Measurements from ENCODE around the gene TNNC1. TPM values are rescaled to one million over a fixed set of nuclear protein-coding genes. Genes with fewer than 3 reads are reported as not detected.

The TNNC1 gene
- total RNA-seq, 1 experiment from 2014 or later, result 26.5 TPM

DNA sequence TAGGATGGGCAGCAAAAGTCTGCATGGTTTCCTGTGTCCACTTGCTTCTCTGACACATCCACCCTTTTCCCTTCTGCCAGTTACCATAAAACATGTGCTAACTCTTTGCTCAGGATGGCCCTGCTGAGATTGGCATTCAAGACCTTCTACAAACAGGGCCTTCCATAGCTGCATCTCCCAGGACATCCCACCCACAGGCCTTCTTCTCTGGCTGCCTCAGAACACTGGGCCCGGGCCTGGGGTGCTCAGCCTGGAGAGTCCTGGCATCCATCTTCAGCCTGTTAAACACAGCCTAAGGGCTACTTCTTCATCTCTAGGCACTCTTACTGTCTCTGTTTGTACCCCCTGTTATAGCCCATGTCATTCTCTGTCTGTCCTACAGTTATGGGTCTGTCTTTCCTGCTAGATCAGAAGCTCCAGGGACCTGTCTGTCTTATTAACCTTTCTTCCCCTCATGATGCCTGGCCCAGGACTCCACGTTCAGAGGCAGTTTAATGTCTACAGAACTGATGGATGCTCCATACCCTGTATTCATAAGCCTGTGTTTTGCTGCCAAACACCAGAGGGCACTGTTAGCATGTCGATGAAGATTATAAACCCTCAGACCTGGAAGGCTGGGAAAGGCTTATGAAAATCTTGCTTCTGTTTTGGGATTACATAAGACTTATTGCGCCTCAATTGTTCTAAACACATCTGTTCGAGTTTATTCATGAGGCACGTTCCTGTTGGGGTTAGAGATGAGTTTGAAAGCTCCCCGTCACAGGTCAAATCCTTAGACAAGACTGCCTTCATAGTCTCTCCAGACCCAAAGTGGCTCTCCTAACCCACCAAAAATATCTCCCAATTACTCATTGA lies 25.5 kb downstream of the TNNC1 start:
- H3K4me1 Mint-ChIP-seq (ENCODE audit: low read depth, unreplicated experiment), result no peaks in the 10 kb centered on the region
- intact Hi-C loops (cut with micrococcal nuclease; ENCODE audit: unreplicated experiment), result loop anchor here (1.0 to 5.0 kb wide), 2 partner anchors 19 to 254 kb away; no protein-coding TSS in a partner anchor
- H3K4me3 Mint-ChIP-seq (ENCODE audit: low read depth, unreplicated experiment), result no peak overlapping the region
- H3K36me3 Mint-ChIP-seq (ENCODE audit: insufficient read depth, unreplicated experiment), result no peaks in the 10 kb centered on the region
- CTCF ChIA-PET, result interaction anchor here (0.6 to 3.0 kb wide), 2 partner anchors 19 to 139 kb away, joined by 3 to 20 read pairs; no protein-coding TSS in a partner anchor
- no peak overlapping the region for H3K27ac Mint-ChIP-seq (ENCODE audit: unreplicated experiment)
- no peaks in the 10 kb centered on the region for H3K9me3 Mint-ChIP-seq (ENCODE audit: low read depth, unreplicated experiment)
- peak; percentile 63 for DNase-seq
- H3K27me3 Mint-ChIP-seq (ENCODE audit: unreplicated experiment), result peaks cover 37% of the 10 kb centered on the region
- TF ChIP-seq CTCF (IDR thresholded peaks at IDR 0.05; ENCODE audit: unreplicated experiment), result peak; percentile 35
- BruUV-seq (replicated peaks), result no TSS peak

DNA sequence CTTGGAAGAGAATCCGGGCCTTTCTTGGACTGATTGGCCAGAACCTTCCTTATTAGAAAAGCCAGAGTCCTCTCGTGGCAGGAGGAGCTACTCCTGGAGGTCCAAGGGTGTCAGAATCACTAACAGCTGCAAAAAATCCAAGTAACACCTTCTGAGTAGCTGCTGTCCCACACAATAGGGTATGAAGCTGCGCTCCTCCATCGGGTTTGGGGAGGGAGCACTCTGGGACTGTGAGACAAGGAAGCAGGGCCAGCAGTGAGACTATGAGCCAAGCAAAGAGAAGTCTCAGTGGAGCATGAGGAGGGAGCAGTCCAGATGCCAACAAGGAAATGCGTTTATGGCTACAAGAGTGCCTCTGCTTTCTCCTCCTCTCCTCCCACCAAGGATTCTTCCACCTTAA lies 30.7 kb downstream of the TNNC1 start:
- DNase-seq, result no peak
- intact Hi-C loops (cut with micrococcal nuclease; ENCODE audit: unreplicated experiment), result no loop called here
- no peaks in the 10 kb centered on the region for H3K36me3 Mint-ChIP-seq (ENCODE audit: insufficient read depth, unreplicated experiment)

GRCh38 chr3:52422669-52423068 lies 31.2 kb downstream of the TNNC1 start:
- Mint-ChIP-seq H3K4me1 (ENCODE audit: low read depth, unreplicated experiment) (no peaks in the 10 kb centered on the region), H3K4me3 (ENCODE audit: low read depth, unreplicated experiment) (no peak overlapping the region), H3K36me3 (ENCODE audit: insufficient read depth, unreplicated experiment) (no peaks in the 10 kb centered on the region), H3K9me3 (ENCODE audit: low read depth, unreplicated experiment) (no peaks in the 10 kb centered on the region), H3K27ac (ENCODE audit: unreplicated experiment) (no peak overlapping the region), H3K27me3 (ENCODE audit: unreplicated experiment) (peaks cover 29% of the 10 kb centered on the region)
- no TSS peak for BruUV-seq (replicated peaks)
- no peak for TF ChIP-seq CTCF (IDR thresholded peaks at IDR 0.05; ENCODE audit: unreplicated experiment)
- intact Hi-C loops (cut with micrococcal nuclease; ENCODE audit: unreplicated experiment), result no loop called here
- DNase-seq, result no peak
- CTCF ChIA-PET, result no interaction called here

More for the DNA sequence above, 30.7 kb downstream of the TNNC1 start:
- H3K27ac Mint-ChIP-seq (ENCODE audit: unreplicated experiment), result no peak overlapping the region
- H3K4me1 Mint-ChIP-seq (ENCODE audit: low read depth, unreplicated experiment), result no peaks in the 10 kb centered on the region
- H3K27me3 Mint-ChIP-seq (ENCODE audit: unreplicated experiment), result peaks cover 34% of the 10 kb centered on the region
- no peaks in the 10 kb centered on the region for H3K9me3 Mint-ChIP-seq (ENCODE audit: low read depth, unreplicated experiment)
- TF ChIP-seq CTCF (IDR thresholded peaks at IDR 0.05; ENCODE audit: unreplicated experiment), result no peak
- BruUV-seq (replicated peaks), result no TSS peak
- no peak overlapping the region for H3K4me3 Mint-ChIP-seq (ENCODE audit: low read depth, unreplicated experiment)
- CTCF ChIA-PET, result interaction anchor here (0.6 kb wide), 1 partner anchor 122 kb away, joined by 3 read pairs; no protein-coding TSS in a partner anchor

DNA sequence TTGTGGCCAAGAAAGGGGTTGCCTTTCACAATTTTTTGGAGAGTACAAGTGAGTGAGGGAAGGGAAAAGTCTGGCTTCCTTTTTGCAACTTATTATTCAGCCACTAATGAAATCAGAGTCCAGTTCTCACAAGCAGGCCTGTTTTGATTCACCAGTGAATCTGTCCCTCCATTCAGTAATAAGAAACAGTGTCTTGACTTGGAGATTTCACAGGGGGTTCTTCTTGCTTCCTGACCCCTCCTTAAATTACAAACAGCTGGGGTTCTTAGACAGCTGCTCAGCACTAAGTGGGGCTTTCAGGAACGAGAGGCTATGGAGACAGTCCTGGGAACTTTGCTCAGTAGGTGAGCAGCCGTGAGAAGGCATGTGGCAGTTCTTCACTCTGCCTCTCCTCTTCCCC lies 33.5 kb downstream of the TNNC1 start:
- intact Hi-C loops (cut with micrococcal nuclease; ENCODE audit: unreplicated experiment), result no loop called here
- CTCF ChIA-PET, result no interaction called here
- Mint-ChIP-seq H3K9me3 (ENCODE audit: low read depth, unreplicated experiment) (no peaks in the 10 kb centered on the region), H3K4me3 (ENCODE audit: low read depth, unreplicated experiment) (no peak overlapping the region), H3K4me1 (ENCODE audit: low read depth, unreplicated experiment) (no peaks in the 10 kb centered on the region), H3K36me3 (ENCODE audit: insufficient read depth, unreplicated experiment) (no peaks in the 10 kb centered on the region), H3K27me3 (ENCODE audit: unreplicated experiment) (peaks cover 25% of the 10 kb centered on the region), H3K27ac (ENCODE audit: unreplicated experiment) (no peak overlapping the region)
- TF ChIP-seq CTCF (IDR thresholded peaks at IDR 0.05; ENCODE audit: unreplicated experiment), result no peak
- DNase-seq, result no peak
- BruUV-seq (replicated peaks), result no TSS peak
